Ovary (tissue), 9 donors: ENCODE measurements around the gene ATRNL1. TPM values are rescaled to one million over a fixed set of nuclear protein-coding genes. Genes with fewer than 3 reads are reported as not detected.

ENCODE experiments used
- DNase-seq, 5 donors: peaks; one replicate each; pipeline ENCODE4 v3.0.0-alpha.2; 2019 to 2020
- H3K27ac ChIP-seq, 2 donors: fragments of 200-600 bp; one replicate each; pipeline versions ENCODE4 v1.5.1 to v1.8.0; 2019 to 2022
- H3K27me3 ChIP-seq: fragments of 200-600 bp; one replicate; pipeline ENCODE4 v1.8.0; 2022
- H3K36me3 ChIP-seq: fragments of 200-600 bp; sonication (generic); one replicate; pipeline ENCODE4 v1.5.1; 2019
- H3K4me1 ChIP-seq: one replicate; pipeline ENCODE4 v1.8.1; 2013; ENCODE audit warnings: mild to moderate bottlenecking, moderate library complexity; ENCODE audit not compliant: insufficient read depth
- H3K4me3 ChIP-seq: fragments of 200-600 bp; sonication (generic); one replicate; pipeline ENCODE4 v1.5.1; 2017
- H3K9me3 ChIP-seq, 2 donors: fragments of 200-600 bp in 1 of 2; sonication (generic) in 1 of 2; one replicate each; pipeline versions ENCODE4 v1.5.1 to v1.8.1; 2013 to 2019; ENCODE audit warnings: mild to moderate bottlenecking in 1 of 2, moderate library complexity in 1 of 2
- CTCF ChIP-seq, 3 donors: fragments of 450-650 bp in 2 of 3; fragments of 200-600 bp in 1 of 3; IDR thresholded peaks; one replicate each; pipeline versions ENCODE4 v1.5.1 to v1.8.0; 2016 to 2022; ENCODE audit warnings: antibody characterized with exemption in 3 of 3, mild to moderate bottlenecking in 1 of 3
- EP300 ChIP-seq: sonication (generic); formaldehyde crosslinking; IDR thresholded peaks from one replicate; pipeline ENCODE4 v1.6.1; 2017; ENCODE audit warnings: antibody characterized with exemption
- POLR2A ChIP-seq: fragments of 450-650 bp; IDR thresholded peaks from one replicate; pipeline ENCODE4 v1.6.1; 2017; ENCODE audit warnings: antibody characterized with exemption, mild to moderate bottlenecking, moderate library complexity
- WGBS, 3 donors: extraction: QIAGEN DNeasy Blood & Tissue Kit in 1 of 3; methylation state at CpG; one replicate each; pipeline versions ENCODE4 v1.1.5 to v1.1.7; 2013 to 2017; 5-methylcytosine and 5-hydroxymethylcytosine counted together
- intact Hi-C, 4 donors: fragments of 100-400 bp; cut with DNase I; formaldehyde crosslinking; loops; one replicate each; pipeline versions ENCODE4 v1.11.0 to v1.15.1; 2022 to 2023
- polyA plus RNA-seq, 2 donors: library from polyadenylated mRNA; stranded (reverse); fragments of 200-250 nt in 1 of 2; fragments of 350-450 nt in 1 of 2; fragmentation: Illumina TruSeq in 1 of 2; extraction: RNeasy Lipid Tissue Mini Kit (QIAGEN cat#74804) in 1 of 2; gene quantifications; one replicate each; pipeline ENCODE4 v1.2.3, GENCODE V29; 2013 to 2014
- total RNA-seq, 7 donors: library from RNA; depleted of rRNA in 2 of 7; stranded (reverse); fragments of >200 nt in 2 of 7; fragmentation: NEBNext Ultra II Directional in 3 of 7; extraction: Animal tissue kit (Norgen Biotek cat#: 25700) in 3 of 7; gene quantifications; one replicate each; pipeline versions ENCODE4 v1.1.0 to v1.2.4, GENCODE V29; 2016 to 2023
- donor health status: DM: no; HTN: no; CAD: no; lungs with moderate emphysema.
- donor health status: DM: no; HTN: no; CAD: no.
- donor health status: Bipolar disorder and iron deficiency.
- donor health status: DM: yes; HTN: yes; CAD: no.
- donor health status: DM: no; HTN: no; CAD: no.
- donor health status: DM: yes; HTN: yes; CAD: no.

Gene ATRNL1
- total and polyA plus RNA-seq, 9 donors, result 8.1 to 119 (median 77.8) TPM

DNA sequence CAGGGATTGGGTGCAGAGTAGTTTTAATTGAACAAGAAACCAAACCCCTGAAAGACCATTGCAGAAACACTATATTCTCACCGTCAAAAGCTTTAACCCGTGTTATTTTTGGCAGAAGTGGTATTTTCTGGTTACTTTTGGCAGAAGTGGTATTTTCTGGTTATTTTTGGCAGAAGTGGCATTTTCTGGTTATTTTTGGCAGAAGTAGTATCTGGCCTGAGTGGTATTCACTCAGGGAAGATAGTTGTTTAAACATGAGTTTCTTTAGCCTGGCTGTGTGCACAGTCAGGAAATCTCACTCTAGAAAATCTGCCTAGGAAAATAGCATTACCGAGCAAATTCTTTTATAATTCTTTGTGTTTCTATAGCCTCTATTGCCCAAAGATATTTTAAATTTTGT is 857.2 kb downstream of the ATRNL1 start:
- intact Hi-C loops, result no loop called here
- 10 to 28% (median 13%) methylated on average over 3 of the region's 3 CpGs for WGBS, 3 donors
- no peak overlapping the region for H3K27ac ChIP-seq

GRCh38 chr10:115951242-115951641 is 858.1 kb downstream of the ATRNL1 start:
- WGBS, 3 donors, result 41 to 51% (median 47%) methylated on average over 3 of the region's 3 CpGs
- intact Hi-C loops, result no loop called here
- H3K36me3 ChIP-seq, result no peaks in the 10 kb centered on the region
- H3K4me1 ChIP-seq, result peaks cover 2% of the 10 kb centered on the region
- H3K9me3 ChIP-seq, result no peaks in the 10 kb centered on the region
- DNase-seq, result no peak
- no peak overlapping the region for H3K4me3 ChIP-seq
- no peak for TF ChIP-seq CTCF (IDR thresholded peaks at IDR 0.05)
- TF ChIP-seq POLR2A, result no peak
- no peak for TF ChIP-seq EP300
- H3K27ac ChIP-seq, result no peak overlapping the region
- H3K27me3 ChIP-seq, result no peaks in the 10 kb centered on the region

More for the DNA sequence above, 857.2 kb downstream of the ATRNL1 start:
- Histone ChIP-seq H3K27me3 (no peaks in the 10 kb centered on the region), H3K4me3 (no peak overlapping the region), H3K36me3 (no peaks in the 10 kb centered on the region), H3K4me1 (peaks cover 2% of the 10 kb centered on the region), H3K9me3 (no peaks in the 10 kb centered on the region)
- no peak for TF ChIP-seq CTCF (IDR thresholded peaks at IDR 0.05)
- TF ChIP-seq EP300, result no peak
- TF ChIP-seq POLR2A, result no peak
- DNase-seq, result no peak

GRCh38 chr10:115953281-115953680 is 860.1 kb downstream of the ATRNL1 start:
- intact Hi-C loops, result no loop called here

DNA sequence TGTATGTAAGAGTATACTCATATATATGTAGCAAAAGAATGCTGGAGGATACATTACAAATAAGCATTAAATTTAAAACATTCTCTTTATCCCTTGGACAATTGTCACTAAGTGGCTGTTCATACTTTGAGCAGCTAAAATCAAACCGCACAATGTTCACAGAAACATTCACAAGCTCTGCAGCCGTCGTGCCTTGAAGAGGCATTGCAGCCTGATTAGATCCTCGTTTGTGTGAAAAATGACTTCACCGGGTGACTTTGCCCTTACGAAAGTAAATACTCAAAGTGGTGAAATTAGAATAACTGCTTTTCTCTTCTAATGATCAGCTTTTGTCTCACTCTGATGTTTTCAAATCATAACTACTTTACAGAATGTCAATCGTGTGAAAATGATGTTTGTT is 860.8 kb downstream of the ATRNL1 start:
- H3K27me3 ChIP-seq, result no peaks in the 10 kb centered on the region
- DNase-seq, result no peak
- H3K4me3 ChIP-seq, result no peak overlapping the region
- no peaks in the 10 kb centered on the region for H3K36me3 ChIP-seq
- intact Hi-C loops, result no loop called here
- H3K4me1 ChIP-seq, result peaks cover 2% of the 10 kb centered on the region
- H3K9me3 ChIP-seq, result no peaks in the 10 kb centered on the region
- WGBS, 3 donors, result 87 to 90% (median 88%) methylated on average over 7 of the region's 7 CpGs
- no peak overlapping the region for H3K27ac ChIP-seq
- TF ChIP-seq EP300 (no peak), CTCF (IDR thresholded peaks at IDR 0.05) (no peak), POLR2A (no peak)

More at GRCh38 chr10:115953281-115953680, 860.1 kb downstream of the ATRNL1 start:
- Histone ChIP-seq H3K4me3 (no peak overlapping the region), H3K27me3 (no peaks in the 10 kb centered on the region), H3K27ac (no peak overlapping the region), H3K9me3 (no peaks in the 10 kb centered on the region), H3K36me3 (no peaks in the 10 kb centered on the region), H3K4me1 (peaks cover 2% of the 10 kb centered on the region)
- TF ChIP-seq POLR2A (no peak), CTCF (IDR thresholded peaks at IDR 0.05) (no peak), EP300 (no peak)
- no peak for DNase-seq
- WGBS, 3 donors, result 67 to 84% (median 72%) methylated on average over 5 of the region's 5 CpGs
